WI38 (cell line): ENCODE results near the gene PDE4A.

Experiments
- H3K4me3 ChIP-seq: 2 replicates; pipeline ENCODE4 v1.5.1; 2011; ENCODE audit warnings: low read depth, mild to moderate bottlenecking, control low read depth, low read length
- CTCF ChIP-seq: IDR thresholded peaks from 2 replicates; pipeline ENCODE4 v1.5.1; 2012; ENCODE audit warnings: low read depth, mild to moderate bottlenecking, control low read depth, low read length

The PDE4A gene

GRCh38 chr19:10505583-10506229, 85.4 kb downstream of the PDE4A start:
- H3K4me3 ChIP-seq: no peak overlapping the region
- peak; percentile 77 for TF ChIP-seq CTCF

- no peak overlapping the region for H3K4me3 ChIP-seq
- no peak for TF ChIP-seq CTCF
Observed at GRCh38 chr19:10508036-10508435, 87.7 kb downstream of the PDE4A start.

- TF ChIP-seq CTCF: no peak
- H3K4me3 ChIP-seq: no peak overlapping the region
Observed at GRCh38 chr19:10508707-10509106, 88.4 kb downstream of the PDE4A start.

GRCh38 chr19:10510301-10510802, 90.0 kb downstream of the PDE4A start:
- TF ChIP-seq CTCF: peak; percentile 86
- no peak overlapping the region for H3K4me3 ChIP-seq

GRCh38 chr19:10513223-10513622, 92.9 kb downstream of the PDE4A start:
- H3K4me3 ChIP-seq: no peak overlapping the region
- TF ChIP-seq CTCF: no peak

GRCh38 chr19:10514211-10515145, 94.1 kb downstream of the PDE4A start:
- H3K4me3 ChIP-seq: no peak overlapping the region
- no peak for TF ChIP-seq CTCF

GRCh38 chr19:10516064-10516385, 95.7 kb downstream of the PDE4A start:
- TF ChIP-seq CTCF: no peak

More at GRCh38 chr19:10516064-10516385, 95.7 kb downstream of the PDE4A start:
- H3K4me3 ChIP-seq: no peak overlapping the region
